Fibroblast of peridontal ligament (primary cell): ENCODE measurements around the gene CCDC88C.

Source experiments
- DNase-seq: peaks from one replicate; pipeline ENCODE4 v3.0.0-alpha.2; 2010; ENCODE audit errors: extremely low read depth

The CCDC88C gene

DNA sequence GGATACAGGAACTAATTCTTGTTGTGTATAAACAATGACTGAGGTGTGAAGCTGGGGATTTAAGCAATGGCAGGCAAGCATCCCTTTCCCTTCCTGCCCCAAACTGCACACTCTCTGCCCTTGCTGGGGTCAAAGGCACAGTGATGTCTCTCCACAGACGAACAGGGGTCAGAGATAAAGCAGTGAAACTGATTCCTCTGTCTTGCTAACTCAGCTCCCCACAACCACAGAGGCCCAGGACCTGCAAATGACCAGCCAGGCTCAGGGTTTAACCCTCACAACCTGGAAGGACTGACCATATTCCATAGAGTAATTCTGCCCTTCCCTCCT lies 67.2 kb downstream of the CCDC88C start:
- DNase-seq, result no peak

DNA sequence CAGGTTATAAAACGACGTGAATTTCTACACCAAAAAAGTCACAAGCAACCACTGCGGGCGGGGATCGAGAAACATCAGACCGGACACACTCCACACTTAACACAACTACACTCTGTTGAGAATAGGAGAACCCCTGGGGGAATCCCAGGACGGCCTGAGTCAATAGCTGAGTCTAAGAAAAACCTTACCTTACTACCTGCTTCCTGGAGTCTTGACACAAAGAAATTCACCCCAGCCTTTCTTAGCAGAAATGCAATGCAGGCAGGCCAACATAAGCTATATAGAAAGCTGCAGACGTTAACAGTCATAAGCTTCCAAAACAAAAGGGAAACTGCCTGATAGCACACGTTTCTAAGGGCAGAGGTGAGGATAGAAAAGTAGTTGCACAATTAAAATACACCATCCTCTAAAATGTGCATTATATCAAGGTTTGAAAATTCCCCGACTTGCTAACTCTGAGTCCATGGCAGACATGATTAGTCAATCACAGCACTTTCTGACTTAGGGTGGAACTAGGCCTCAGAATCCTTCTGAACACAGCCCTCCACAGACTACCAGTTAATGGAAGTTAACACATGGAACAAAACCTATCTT lies 68.0 kb downstream of the CCDC88C start:
- DNase-seq, result no peak

DNA sequence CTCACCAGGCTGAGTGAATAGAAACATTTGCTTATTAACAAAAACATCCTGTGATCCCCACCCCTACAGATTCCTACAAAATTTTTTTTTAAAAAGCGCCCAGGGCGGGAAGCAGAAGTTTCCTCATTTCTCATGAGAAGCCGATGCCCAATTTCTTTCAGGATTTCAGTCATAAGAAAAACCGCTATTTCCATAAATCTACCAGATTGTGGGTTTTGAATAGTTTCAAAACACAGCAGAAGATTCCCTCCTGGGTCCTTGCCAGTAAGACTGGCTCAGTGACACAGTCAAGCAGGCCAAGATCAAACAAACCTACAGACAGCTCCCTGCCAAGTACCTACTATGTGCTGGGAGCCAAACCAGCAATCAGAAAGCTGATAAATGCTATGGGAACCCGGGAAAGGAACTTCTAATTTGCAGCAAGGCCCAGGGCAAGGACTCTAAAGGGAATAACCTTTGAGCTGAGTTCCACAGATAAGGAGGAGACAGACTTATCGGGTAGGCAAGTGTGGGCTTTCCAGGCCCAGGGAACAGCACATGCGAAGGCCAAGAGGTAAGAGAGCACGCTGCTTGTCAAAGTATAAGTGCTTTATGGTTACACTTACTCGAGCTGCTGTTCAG lies 68.7 kb downstream of the CCDC88C start:
- peak; percentile 14 for DNase-seq

DNA sequence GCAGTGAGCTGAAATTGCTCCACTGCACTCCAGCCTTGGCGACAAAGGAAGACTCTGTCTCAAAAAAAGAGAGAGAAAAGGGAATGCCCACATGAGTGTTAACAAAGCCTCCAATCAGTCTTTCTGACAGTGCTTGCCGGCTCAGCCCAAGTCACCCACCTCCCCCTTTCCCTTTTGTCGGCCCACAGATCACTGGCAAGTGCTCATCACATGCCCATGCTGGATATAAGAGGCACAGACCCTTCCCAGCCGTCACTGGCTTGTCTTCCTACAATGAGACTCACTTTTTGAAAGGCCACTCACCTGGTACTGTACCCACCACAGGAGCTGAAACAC lies 70.8 kb downstream of the CCDC88C start:
- DNase-seq, result no peak

DNA sequence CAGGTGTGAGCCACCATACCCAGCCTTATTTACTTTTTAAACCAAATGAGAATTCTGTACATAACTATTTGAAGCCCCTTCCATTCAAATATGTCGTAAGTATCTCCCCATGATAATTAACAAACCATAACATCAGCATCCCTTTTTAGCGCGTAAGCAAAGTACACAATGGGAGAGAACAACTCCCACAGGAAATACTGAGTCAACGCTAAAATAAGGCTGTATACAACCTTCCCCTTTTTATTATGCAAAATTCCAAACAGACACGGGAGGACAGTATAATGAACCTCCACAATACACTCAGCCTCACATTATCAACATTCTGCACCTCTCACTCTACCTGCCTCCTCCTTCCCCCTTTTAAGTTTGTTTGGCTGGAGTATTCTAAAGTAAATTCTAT lies 73.5 kb downstream of the CCDC88C start:
- no peak for DNase-seq

DNA sequence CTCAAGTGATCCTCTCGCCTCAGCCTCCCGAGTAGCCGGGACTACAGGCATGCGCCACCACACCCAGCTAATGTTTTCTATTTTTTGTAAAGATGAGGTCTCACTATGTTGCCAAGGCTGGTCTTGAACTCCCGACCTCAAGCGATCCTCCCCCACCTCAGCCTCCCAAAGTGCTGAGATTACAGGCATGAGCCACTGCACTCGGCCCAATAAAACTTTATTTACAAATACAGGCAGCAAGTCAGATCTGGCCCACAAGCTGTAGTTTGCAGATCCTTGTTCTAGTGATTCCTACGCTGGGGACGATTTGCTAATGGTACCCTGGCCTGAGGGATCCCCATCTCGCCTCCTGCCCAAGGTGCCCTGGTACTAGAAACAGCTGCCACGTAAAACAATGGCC lies 74.6 kb downstream of the CCDC88C start:
- no peak for DNase-seq

DNA sequence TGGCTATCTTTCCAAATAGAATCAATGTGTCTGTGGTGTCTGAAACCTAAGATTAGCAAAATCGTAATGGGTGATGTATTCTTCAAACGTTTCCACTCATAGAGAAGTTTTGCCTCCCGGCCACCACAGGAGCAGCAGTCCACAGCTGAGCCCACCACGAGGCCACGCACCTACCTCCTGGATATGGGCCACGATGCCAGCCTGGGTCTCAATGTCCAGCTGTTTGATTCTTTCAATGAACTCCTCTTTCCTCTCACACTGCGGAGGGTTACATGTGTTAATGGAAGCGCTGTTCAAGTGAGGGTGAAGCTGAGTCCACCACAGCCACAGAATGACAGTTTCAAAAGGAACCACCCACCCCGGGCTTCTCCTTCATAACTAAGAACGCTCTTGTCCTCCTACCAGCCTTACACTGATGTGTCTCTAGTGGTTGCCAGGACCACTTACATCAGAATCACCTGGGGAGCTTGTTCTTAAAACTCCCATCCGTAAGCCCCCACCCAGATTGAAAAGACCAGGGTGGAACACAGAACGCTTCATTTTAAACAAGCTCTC lies 75.3 kb downstream of the CCDC88C start:
- DNase-seq, result no peak

DNA sequence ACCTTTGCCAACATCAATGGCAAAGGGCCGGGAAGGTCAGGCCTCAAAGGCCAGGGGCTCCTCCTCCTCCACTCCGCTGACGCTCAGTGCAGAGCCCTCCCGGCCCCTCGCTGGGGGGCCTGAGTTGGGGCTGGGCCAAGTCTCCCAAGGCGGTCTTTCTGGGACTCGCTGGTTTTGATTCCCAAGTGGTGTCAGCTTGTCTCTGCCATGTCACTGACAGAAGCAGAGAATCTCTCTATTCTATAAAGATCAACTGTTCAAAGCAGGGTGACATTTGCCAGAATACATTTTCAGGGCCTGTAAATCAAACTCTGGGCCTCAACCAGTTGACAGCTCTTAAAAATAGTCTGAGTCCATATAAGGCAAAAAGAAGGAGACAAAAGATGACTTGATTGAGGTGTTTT lies 75.9 kb downstream of the CCDC88C start:
- DNase-seq, result no peak

DNA sequence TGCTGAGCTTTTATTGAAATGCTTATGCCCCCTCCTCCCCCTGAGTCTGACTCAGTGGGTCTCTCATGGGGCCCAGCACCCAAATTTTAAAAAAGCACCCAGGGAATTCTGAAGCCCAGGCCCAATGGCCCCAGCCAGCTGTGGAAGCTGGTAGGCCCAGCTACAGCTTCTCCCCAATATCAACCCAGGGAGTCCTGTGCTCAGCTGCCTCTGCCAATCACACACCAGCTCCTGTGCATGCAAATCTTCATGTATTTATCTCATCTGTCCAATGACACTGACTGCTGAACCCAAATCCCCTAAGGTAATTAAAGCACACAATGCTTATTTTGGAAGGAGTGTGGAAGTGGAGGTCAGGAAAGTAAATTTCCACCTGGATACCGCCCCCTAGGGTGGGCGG lies 76.3 kb downstream of the CCDC88C start:
- no peak for DNase-seq

DNA sequence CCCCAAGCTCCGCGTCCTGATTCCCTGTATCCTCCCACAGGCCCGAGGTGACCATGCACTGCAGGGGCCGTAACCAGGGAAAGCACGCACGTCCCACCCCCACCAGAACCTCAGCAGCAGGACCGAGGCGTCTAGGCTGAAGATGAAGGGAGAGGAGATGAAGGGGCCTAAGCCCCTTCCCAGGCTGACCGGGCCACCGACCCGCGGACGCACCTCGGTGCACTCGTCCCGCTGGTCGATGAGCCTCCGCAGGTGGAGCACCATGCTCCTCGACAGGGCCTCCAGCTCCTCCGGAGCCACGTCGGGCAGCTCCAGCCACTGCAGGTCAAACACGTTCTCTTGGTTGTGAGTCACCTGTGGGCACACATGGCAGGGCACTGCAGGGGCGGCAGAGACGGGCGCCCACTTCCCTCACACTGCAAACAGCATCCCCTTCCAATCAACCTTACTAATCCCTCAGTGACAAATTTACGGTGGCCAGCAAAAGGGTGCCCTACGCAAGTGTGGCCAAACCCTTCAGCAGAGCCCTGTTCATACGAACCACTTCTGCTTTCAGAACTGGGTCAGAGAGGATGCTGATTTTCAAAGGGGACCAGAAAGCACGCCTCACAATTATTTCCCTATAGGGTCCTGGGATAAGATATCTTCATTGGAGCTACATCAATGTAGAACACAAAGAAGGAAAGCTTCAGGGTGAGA lies 77.8 kb downstream of the CCDC88C start:
- DNase-seq, result no peak

DNA sequence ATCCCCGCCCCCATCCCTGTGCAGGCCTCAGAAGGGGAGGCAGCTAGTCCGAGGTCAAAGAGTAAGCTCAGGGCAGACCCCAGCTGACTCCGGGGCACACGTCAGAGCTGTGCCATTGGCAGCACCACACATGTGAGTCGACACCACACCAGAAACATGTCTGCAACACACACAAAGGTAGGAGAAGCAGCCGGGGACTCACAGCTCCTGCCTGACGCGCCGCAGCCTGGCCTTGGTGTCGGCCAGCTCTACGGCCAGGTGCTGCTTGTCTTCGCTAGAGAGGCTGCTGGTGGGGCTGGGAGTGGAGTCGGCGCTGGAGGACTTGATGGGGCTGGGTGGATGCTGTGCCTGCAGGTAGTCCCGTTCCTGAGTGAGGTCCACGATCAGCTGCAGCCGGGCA lies 78.5 kb downstream of the CCDC88C start:
- no peak for DNase-seq

DNA sequence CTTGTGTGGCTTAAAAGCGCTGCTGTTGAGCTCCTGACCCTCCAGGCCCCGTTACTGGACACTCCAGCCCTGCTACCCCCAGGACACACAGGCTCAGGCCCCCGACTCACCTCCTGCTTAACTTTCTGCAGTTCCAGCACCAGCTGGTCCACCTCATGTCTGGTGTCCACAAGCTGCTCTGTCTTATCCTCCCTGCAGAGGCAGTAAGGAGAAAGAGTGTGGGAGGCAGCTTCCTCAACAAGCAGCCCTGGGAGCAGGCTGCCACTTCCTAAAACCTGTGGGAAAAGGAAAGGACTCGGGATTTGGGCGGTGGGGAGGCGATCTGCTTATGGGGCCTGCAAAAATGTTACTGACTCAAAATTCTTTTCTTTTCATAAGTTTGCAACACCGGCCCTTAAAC lies 79.2 kb downstream of the CCDC88C start:
- DNase-seq, result no peak

DNA sequence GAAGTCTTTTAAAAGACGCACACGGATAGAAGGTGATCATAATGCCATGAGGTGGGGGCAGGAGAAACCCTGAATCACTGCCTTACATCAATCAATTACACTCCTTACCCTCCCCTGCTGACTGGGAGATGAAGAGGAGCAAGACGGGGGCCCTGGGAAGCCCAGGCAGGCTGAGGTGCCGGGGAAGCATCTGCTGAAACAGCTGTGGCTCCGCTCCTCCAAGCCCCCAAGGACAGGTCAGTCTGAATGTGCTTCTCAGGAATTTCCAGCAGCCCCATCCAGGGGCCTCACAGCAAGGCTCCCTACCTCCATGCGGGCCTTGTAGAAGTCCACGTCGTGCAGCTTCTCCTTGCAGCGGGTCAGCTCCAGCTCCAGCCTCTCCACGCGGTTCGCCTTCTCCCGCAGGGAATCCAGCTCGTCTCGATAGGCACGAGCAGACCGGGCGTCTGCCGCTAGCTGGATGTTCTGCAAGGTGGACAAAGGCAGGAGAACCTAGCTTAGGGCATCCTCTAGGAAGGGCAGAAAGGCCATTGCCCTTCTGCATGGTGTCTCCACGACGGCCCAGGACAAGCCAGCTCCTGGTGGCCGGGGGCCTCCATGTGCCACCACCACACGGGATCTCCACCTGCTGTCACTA lies 79.8 kb downstream of the CCDC88C start:
- DNase-seq, result no peak

DNA sequence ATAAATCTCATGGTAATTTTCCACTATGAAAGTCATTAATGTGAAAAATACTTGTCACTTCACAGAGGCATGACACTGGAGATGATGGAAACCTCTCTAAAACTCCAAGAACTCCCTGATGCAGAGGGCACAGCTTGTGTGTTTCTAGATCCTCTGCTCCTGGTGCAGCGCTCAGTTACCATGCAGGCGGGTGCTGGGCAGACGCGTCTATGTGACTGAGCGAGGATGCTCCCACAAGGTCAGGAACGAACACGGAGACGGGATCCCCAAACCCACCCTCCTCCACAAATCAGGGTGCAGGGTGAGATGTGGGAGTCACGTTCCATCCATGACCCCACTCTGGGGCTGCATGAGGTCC lies 81.5 kb downstream of the CCDC88C start:
- DNase-seq, result no peak

DNA sequence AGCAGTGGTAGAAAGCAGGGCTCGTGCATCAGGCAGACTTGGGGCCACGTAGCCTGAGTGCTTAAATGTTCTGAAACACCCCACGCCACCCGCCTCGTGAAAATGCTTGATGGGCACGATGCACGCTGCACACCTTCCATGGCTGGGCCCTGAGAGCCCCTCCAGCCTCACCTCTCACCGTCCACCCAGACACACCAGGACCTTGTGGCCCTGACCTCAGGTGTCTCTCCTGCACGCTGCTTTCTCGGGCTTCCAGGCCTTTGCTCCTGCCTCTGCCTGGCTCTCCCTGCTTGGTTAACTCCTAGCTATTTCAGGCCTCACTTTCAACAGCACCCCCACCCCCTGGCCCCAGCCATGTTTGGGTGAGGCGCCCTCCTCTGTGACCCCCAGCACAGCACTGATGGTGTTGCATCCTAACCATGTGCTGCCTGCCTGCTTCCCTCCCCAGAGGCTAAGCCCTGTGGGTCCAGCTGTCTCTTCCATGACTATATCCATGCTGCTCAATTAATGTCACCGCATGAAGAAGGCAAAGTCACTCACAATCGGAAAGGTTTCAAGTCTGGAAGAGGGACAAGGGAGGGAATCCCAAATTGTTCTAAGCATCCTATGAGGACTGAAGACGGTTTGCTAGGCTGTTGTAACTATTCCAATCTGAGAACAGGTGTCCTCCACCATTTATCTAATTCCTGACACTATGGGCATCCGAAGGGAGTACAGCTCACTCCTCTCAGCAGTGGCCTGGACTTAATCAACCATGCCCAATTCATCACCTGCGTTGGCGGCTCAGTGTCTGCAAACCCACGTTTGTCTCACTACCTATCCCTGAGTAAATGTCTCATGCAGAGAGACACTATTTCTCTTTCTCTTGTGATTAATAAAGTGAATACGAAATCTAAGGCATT lies 82.2 kb downstream of the CCDC88C start:
- no peak for DNase-seq

DNA sequence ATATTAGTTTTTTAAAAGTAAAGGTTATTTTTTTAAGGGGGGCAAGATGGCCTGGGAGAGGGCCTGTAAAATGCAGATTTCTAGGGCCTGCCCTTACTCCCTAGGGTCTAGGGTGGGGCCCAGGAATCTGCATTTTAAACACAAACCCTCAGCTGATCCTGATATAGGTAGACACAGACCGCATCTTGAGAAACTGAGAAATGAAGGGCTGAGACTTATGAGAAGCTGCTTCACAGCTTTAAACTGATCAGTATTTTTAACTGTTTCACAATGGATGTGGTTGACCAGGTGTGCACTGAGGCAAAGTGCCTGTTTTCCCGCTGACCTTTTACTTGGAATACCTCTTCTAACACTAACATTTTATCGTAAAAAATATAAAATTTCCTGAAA lies 84.0 kb downstream of the CCDC88C start:
- no peak for DNase-seq

DNA sequence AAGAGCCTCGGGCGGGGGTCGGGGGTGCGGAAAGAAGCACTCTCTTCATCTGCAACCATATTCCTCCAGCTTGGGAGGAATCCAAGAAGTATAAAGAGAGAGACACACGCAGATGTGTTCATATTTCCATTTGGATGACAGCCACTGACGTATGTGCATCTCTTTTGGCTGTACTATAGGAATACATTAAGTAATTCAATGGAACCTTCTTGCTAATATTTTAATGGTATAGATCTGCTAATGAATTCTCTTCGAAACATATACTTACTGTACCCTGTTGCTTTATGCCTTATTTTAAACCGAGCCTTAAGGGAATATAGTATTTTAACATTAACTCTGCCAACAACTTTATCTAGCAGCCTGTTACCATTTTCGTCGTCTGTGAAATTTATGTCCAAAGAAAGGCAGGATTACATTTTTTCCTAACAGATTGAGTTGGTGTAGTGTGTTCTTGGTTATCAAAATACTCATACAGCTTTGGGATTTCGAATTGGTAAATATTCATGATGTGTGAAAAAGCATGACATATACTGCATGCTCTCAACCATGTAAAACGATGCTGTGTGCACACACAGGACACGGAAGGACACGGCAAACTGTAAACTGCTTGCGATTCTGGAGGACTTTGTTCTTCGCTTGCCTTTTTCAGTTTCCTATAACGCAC lies 84.5 kb downstream of the CCDC88C start:
- DNase-seq, result no peak

DNA sequence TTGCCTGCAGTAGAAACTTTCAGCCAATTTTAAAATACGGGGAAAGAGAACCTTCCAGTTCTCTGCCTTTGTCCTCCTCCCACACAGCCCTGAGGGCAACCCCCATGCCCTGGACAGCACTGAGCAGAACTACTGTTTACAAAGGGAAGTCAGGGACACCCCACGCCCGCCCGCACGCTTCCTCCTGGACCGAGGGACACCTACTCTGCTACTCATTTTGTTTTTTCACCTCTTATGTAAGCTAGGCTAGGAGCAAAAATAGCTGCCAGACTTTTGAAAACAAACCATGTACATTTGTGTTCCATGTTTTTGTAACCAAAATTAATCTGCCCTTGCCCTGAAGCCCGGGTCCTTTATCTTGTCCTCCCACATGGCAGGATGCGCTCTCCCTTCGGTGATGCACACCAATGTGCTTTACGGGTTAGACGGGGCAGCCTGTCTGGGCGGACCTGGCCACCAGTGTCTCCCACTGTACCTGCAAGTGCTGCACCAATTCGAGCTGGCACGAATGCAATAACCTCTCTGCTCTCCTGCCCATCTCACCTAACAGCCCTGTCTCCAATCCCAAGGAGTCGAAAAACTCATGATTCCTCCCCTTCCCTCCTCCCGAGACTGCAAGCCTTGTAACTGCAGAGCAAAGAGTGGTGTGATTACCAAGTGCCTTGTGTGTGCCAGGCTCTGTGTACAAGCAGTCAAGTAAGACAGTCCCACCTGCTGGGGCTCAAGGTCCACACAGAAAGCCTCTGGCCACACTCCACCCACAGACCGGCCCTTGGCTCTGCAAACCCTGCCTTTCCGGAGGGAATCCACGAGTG lies 85.2 kb downstream of the CCDC88C start:
- DNase-seq, result no peak

DNA sequence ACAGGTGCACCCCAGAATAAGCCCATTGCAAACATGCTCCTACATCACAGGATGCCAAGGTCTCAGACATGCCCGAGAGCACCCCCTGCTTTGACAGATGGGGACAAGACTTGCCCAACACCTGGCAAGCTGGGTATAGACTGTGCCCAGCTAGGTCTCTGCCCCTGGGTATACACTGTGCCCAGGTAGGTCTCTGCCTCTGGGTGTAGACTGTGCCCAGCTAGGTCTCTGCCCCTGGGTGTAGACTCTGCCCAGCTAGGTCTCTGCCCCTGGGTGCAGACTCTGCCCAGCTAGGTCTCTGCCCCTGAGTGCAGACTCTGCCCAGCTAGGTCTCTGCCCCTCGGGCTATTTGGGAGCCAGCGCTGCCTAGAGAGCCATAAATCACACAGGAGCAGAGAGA lies 85.9 kb downstream of the CCDC88C start:
- DNase-seq, result no peak

DNA sequence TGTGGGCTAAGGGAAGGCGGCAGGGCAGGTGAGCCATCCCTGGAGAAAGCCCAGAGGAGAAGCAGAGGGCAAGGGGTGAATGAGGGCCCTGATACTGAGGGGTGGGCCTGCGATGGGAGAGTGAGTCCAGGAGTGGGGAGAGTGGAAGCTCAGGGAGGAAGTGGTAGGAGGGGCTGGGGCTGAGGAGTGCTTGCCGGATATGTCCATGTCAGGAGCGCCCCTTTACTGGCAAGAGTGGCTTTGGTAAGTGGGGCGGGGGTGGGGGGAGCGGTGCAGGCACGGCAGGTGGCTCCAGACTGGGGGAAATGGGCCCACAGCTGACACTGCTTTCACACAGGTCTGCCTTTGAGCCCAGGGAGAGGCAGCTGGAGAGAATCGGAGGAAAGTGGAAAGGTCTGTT lies 86.8 kb downstream of the CCDC88C start:
- DNase-seq, result no peak
